WERI-Rb-1 (cell line): ENCODE results near the gene CLEC16A.

Source experiments
- DNase-seq: peaks from one replicate; pipeline ENCODE4 v3.0.0-alpha.2; 2020
- H3K27ac ChIP-seq: fragments of 250-450 bp; sonication (Bioruptor Pico); 2 replicates; pipeline ENCODE4 v1.5.1; 2020; ENCODE audit warnings: mild to moderate bottlenecking, moderate library complexity
- H3K27me3 ChIP-seq: fragments of 250-450 bp; sonication (Bioruptor Pico); 2 replicates; pipeline ENCODE4 v1.5.1; 2021; ENCODE audit warnings: mild to moderate bottlenecking, low read depth, moderate library complexity; ENCODE audit not compliant: insufficient read depth, severe bottlenecking
- H3K36me3 ChIP-seq: fragments of 250-450 bp; sonication (Bioruptor Pico); 2 replicates; pipeline ENCODE4 v1.5.1; 2020; ENCODE audit warnings: mild to moderate bottlenecking, moderate library complexity
- H3K4me3 ChIP-seq: 2 replicates; pipeline ENCODE4 v1.5.1; 2011; ENCODE audit warnings: low read depth, mild to moderate bottlenecking, control low read depth, low read length
- H3K9me3 ChIP-seq: fragments of 250-450 bp; sonication (Bioruptor Pico); 2 replicates; pipeline ENCODE4 v1.5.1; 2021; ENCODE audit warnings: mild to moderate bottlenecking, moderate library complexity; ENCODE audit not compliant: severe bottlenecking
- TF ChIP-seq, protein P1 (sequence below): IDR thresholded peaks from 2 replicates; pipeline ENCODE4 v1.5.1; 2011; ENCODE audit warnings: low read depth, mild to moderate bottlenecking, control low read depth, inconsistent platforms, low read length

CLEC16A gene

DNA sequence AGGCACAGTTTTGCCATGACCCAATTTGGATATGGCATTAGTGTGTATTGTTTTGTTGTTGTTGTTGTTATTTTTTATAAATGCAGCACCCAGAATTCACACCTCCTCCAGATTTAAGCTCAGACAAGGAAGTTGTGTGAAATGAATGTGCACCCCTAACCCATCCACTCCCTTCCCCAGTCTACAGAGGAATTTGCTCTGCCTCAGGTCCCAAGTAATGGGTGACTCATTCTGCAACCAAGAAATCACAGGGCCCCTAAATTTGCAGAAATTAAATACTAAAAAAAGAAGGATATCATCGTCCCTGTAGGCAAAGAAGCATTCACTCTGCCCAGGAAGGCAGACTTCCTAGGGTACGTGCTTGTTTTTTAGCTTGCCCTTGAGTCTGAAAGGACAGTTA lies 62.3 kb downstream of the CLEC16A start:
- Histone ChIP-seq H3K27ac (no peak overlapping the region), H3K4me3 (no peak overlapping the region), H3K36me3 (peaks cover 13% of the 10 kb centered on the region; the same call in 1 of the 2 replicates), H3K27me3 (no peaks in the 10 kb centered on the region), H3K9me3 (no peaks in the 10 kb centered on the region)
- DNase-seq = no peak
- TF ChIP-seq, protein P1, sequence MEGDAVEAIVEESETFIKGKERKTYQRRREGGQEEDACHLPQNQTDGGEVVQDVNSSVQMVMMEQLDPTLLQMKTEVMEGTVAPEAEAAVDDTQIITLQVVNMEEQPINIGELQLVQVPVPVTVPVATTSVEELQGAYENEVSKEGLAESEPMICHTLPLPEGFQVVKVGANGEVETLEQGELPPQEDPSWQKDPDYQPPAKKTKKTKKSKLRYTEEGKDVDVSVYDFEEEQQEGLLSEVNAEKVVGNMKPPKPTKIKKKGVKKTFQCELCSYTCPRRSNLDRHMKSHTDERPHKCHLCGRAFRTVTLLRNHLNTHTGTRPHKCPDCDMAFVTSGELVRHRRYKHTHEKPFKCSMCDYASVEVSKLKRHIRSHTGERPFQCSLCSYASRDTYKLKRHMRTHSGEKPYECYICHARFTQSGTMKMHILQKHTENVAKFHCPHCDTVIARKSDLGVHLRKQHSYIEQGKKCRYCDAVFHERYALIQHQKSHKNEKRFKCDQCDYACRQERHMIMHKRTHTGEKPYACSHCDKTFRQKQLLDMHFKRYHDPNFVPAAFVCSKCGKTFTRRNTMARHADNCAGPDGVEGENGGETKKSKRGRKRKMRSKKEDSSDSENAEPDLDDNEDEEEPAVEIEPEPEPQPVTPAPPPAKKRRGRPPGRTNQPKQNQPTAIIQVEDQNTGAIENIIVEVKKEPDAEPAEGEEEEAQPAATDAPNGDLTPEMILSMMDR = no peak

GRCh38 chr16:11007714-11008280 lies 63.4 kb downstream of the CLEC16A start:
- Histone ChIP-seq H3K27me3 (no peaks in the 10 kb centered on the region), H3K36me3 (peaks cover 14% of the 10 kb centered on the region), H3K4me3 (no peak overlapping the region), H3K9me3 (no peaks in the 10 kb centered on the region), H3K27ac (peak overlapping the region; percentile 72)
- peak; percentile 54 for DNase-seq
- TF ChIP-seq, protein P1 = no peak

GRCh38 chr16:11009027-11009755 lies 64.8 kb downstream of the CLEC16A start:
- Histone ChIP-seq H3K27me3 (no peaks in the 10 kb centered on the region), H3K36me3 (peaks cover 11% of the 10 kb centered on the region), H3K4me3 (no peak overlapping the region), H3K27ac (no peak overlapping the region), H3K9me3 (no peaks in the 10 kb centered on the region)
- TF ChIP-seq, protein P1 = no peak
- no peak for DNase-seq

GRCh38 chr16:11010575-11011221 lies 66.3 kb downstream of the CLEC16A start:
- H3K4me3 ChIP-seq = no peak overlapping the region
- peaks cover 7% of the 10 kb centered on the region for H3K36me3 ChIP-seq
- no peak overlapping the region for H3K27ac ChIP-seq
- no peaks in the 10 kb centered on the region for H3K9me3 ChIP-seq
- no peaks in the 10 kb centered on the region for H3K27me3 ChIP-seq
- TF ChIP-seq, protein P1 = no peak
- DNase-seq = no peak

DNA sequence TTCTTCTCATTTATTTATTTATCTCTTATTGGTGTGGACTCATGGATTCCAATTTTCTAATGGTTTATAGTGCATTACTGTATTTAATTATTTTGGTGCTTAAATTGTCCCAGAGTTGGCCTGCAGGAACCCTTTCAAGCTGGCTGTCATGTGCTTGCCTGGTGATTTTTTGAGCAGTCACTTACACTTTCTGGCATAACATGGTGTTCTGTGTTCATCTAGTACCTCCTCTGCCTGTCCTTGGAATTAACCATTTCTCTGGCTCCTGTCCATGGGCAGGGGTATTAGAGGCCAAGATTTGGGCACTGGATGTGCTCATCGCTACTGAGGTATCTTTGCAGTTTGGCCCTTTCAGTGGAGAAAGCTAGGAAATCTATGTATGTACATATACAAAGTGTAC lies 67.0 kb downstream of the CLEC16A start:
- peaks cover 7% of the 10 kb centered on the region for H3K36me3 ChIP-seq
- TF ChIP-seq, protein P1 = no peak

More for the DNA sequence above, 67.0 kb downstream of the CLEC16A start:
- no peak overlapping the region for H3K27ac ChIP-seq
- no peaks in the 10 kb centered on the region for H3K27me3 ChIP-seq
- no peak for DNase-seq
- no peak overlapping the region for H3K4me3 ChIP-seq
- H3K9me3 ChIP-seq = no peaks in the 10 kb centered on the region
